Activated T-helper 1 cell treated with anti-CD3 and anti-CD28 coated beads, Interleukin-2, amount 50 U/mL, for 16 hours (primary cell): ENCODE measurements around the gene C5orf58.

Experiments used
- DNase-seq, 2 donors: peaks; one replicate each; pipeline ENCODE4 v3.0.0-alpha.2; 2020; ENCODE audit warnings: low read depth in 1 of 2, low spot score in 1 of 2

C5orf58 gene

GRCh38 chr5:170232786-170233185 is at the start of gene C5orf58:
Gene C5orf58 (plus strand): TSS chr5:170232985. CDS start chr5:170234977, 1,992 bp downstream.
- no peak for DNase-seq

- peak in 1 of 2 donors; percentile 3 for DNase-seq
These were observed 48.7 kb upstream of the C5orf58 start for GRCh38 chr5:170183816-170184687.

GRCh38 chr5:170184737-170185136 is 48.0 kb upstream of the C5orf58 start:
- no peak for DNase-seq

- DNase-seq, result no peak
These were observed 46.6 kb upstream of the C5orf58 start for GRCh38 chr5:170186156-170186555.

- DNase-seq, result no peak
These were observed 45.9 kb upstream of the C5orf58 start for GRCh38 chr5:170186856-170187255.

GRCh38 chr5:170190436-170191134 is 42.2 kb upstream of the C5orf58 start:
- DNase-seq, result no peak

- no peak for DNase-seq
These were observed 40.0 kb upstream of the C5orf58 start for GRCh38 chr5:170192829-170193228.

GRCh38 chr5:170195961-170196360 is 36.8 kb upstream of the C5orf58 start:
- DNase-seq, result no peak

- no peak for DNase-seq
These were observed 31.9 kb upstream of the C5orf58 start for GRCh38 chr5:170200876-170201275.

GRCh38 chr5:170201311-170201710 is 31.5 kb upstream of the C5orf58 start:
- no peak for DNase-seq

- no peak for DNase-seq
These were observed 30.7 kb upstream of the C5orf58 start for GRCh38 chr5:170202117-170202516.

GRCh38 chr5:170204202-170204601 is 28.6 kb upstream of the C5orf58 start:
- DNase-seq, result no peak

- no peak for DNase-seq
These were observed 26.6 kb upstream of the C5orf58 start for GRCh38 chr5:170206216-170206615.

- no peak for DNase-seq
These were observed 25.8 kb upstream of the C5orf58 start for GRCh38 chr5:170206958-170207357.

- DNase-seq, result no peak
These were observed 21.0 kb upstream of the C5orf58 start for GRCh38 chr5:170211575-170212334.

- no peak for DNase-seq
These were observed 16.4 kb upstream of the C5orf58 start for GRCh38 chr5:170216257-170216864.

GRCh38 chr5:170217831-170218230 is 15.0 kb upstream of the C5orf58 start:
- no peak for DNase-seq

- DNase-seq, result no peak
These were observed 14.1 kb upstream of the C5orf58 start for GRCh38 chr5:170218726-170219125.

- DNase-seq, result no peak
These were observed 13.2 kb upstream of the C5orf58 start for GRCh38 chr5:170219615-170220014.

- DNase-seq, result no peak
These were observed 12.6 kb upstream of the C5orf58 start for GRCh38 chr5:170220191-170220590.

GRCh38 chr5:170221327-170221741 is 11.5 kb upstream of the C5orf58 start:
- no peak for DNase-seq
